Measurements from ENCODE around the gene PGBD1. TPM values are rescaled to one million over a fixed set of nuclear protein-coding genes. Genes with fewer than 3 reads are reported as not detected.

Gene PGBD1
- total RNA-seq, 1 donor from 2014 or later, result 14.4 TPM

GRCh38 chr6:28330041-28330440 lies 48.7 kb downstream of the PGBD1 start:
- H3K27me3 Mint-ChIP-seq (ENCODE audit: low read depth), result no peaks in the 10 kb centered on the region
- H3K36me3 Mint-ChIP-seq (ENCODE audit: low read depth), result peaks cover 42% of the 10 kb centered on the region
- H3K9me3 Mint-ChIP-seq, result peaks cover 36% of the 10 kb centered on the region
- H3K4me3 Mint-ChIP-seq, result no peak overlapping the region
- no peak overlapping the region for H3K27ac Mint-ChIP-seq (ENCODE audit: unreplicated experiment)
- TF ChIP-seq, protein P1, sequence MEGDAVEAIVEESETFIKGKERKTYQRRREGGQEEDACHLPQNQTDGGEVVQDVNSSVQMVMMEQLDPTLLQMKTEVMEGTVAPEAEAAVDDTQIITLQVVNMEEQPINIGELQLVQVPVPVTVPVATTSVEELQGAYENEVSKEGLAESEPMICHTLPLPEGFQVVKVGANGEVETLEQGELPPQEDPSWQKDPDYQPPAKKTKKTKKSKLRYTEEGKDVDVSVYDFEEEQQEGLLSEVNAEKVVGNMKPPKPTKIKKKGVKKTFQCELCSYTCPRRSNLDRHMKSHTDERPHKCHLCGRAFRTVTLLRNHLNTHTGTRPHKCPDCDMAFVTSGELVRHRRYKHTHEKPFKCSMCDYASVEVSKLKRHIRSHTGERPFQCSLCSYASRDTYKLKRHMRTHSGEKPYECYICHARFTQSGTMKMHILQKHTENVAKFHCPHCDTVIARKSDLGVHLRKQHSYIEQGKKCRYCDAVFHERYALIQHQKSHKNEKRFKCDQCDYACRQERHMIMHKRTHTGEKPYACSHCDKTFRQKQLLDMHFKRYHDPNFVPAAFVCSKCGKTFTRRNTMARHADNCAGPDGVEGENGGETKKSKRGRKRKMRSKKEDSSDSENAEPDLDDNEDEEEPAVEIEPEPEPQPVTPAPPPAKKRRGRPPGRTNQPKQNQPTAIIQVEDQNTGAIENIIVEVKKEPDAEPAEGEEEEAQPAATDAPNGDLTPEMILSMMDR (conservative IDR thresholded peaks at IDR 0.05), result no peak
- no peaks in the 10 kb centered on the region for H3K4me1 Mint-ChIP-seq
- no peak for DNase-seq (ENCODE audit: low read depth, low spot score)

DNA sequence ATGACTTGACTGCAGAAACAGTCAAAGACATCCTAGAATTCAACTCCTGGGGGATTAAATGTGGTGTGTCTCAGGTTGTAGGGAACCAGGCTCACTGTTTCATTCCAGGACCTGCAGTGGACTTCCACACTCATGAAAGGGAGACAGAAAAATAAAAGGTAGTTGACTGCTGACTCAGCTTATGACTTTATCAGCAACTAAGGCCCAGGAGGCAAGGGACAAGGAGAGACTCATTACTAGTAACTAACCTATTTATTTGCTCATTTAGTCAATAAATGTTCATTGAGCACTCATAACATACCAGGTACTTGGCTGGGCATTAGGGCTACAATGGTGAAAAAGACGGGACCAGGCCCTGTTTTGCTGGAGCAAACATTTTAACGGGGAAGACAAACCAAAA lies 51.7 kb downstream of the PGBD1 start:
- TF ChIP-seq, protein P1 (conservative IDR thresholded peaks at IDR 0.05), result no peak
- H3K4me3 Mint-ChIP-seq, result peak overlapping the region; percentile 11
- H3K27ac Mint-ChIP-seq (ENCODE audit: unreplicated experiment), result no peak overlapping the region
- DNase-seq (ENCODE audit: low read depth, low spot score), result no peak
- peaks cover 21% of the 10 kb centered on the region for H3K9me3 Mint-ChIP-seq
- no peaks in the 10 kb centered on the region for H3K27me3 Mint-ChIP-seq (ENCODE audit: low read depth)
- H3K4me1 Mint-ChIP-seq, result no peaks in the 10 kb centered on the region
- peaks cover 20% of the 10 kb centered on the region for H3K36me3 Mint-ChIP-seq (ENCODE audit: low read depth)

DNA sequence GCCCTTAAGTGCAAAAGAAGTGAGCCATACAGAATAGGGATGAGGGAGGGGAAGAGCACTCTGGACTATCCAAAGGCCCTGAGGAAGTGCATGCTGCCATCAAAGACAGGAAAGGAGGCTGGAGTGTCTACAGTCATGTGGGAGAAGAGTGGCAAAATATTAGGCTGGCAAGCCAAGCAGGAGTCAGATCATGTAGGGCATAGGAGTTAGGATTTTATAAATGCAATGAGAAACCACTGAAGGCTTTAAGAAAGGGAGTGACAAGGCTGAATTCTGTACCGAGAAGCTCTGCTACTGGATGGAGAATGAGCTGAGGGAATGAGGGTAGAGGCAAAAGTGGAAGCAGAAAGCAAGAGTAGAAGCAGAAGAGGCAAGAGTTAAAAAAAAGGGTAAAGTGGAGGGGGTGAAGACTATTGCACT lies 52.2 kb downstream of the PGBD1 start:
- Mint-ChIP-seq H3K4me3 (peak overlapping the region; percentile 48), H3K4me1 (no peaks in the 10 kb centered on the region), H3K9me3 (peaks cover 21% of the 10 kb centered on the region), H3K27me3 (ENCODE audit: low read depth) (no peaks in the 10 kb centered on the region), H3K36me3 (ENCODE audit: low read depth) (peaks cover 20% of the 10 kb centered on the region), H3K27ac (ENCODE audit: unreplicated experiment) (no peak overlapping the region)
- TF ChIP-seq, protein P1 (conservative IDR thresholded peaks at IDR 0.05), result no peak
- no peak for DNase-seq (ENCODE audit: low read depth, low spot score)

DNA sequence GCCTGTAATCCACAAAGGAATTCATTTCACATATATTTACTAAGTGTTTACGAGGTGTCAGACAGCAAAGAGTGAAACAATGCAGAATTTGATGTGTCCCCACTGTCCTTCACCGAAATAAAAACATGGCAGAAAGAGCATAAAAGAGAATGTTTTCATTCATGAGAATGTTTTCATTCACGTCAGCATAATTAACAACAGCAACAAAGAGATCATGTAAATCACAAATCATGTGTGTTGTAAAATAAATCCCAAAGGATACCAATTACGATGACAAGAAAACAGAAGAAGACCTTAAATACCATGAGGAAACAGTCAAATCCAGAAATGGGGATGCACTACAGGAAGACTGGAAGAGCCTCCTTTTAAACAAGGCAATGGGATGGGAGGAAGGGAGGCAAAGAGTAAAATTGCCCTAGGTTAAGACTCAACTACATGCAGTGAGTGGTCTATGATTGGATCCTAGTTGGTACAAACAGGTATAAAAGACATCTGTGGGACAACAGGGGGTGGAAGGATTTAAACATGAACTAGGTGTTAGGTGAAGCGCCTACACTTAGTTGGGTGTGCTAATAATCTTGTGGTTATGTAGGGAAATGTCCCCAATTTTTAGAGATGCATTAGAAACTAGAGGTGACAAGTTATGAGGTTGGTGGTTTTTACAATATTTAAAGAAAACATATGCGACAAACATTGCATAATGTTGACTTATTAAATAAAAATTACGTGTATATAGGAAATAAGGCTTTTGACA lies 53.1 kb downstream of the PGBD1 start:
- no peak for DNase-seq (ENCODE audit: low read depth, low spot score)
- TF ChIP-seq, protein P1 (conservative IDR thresholded peaks at IDR 0.05), result no peak
- peaks cover 14% of the 10 kb centered on the region for H3K36me3 Mint-ChIP-seq (ENCODE audit: low read depth)
- peaks cover 15% of the 10 kb centered on the region for H3K9me3 Mint-ChIP-seq
- H3K27me3 Mint-ChIP-seq (ENCODE audit: low read depth), result no peaks in the 10 kb centered on the region
- no peaks in the 10 kb centered on the region for H3K4me1 Mint-ChIP-seq
- H3K27ac Mint-ChIP-seq (ENCODE audit: unreplicated experiment), result peak overlapping the region; percentile 91
- peak overlapping the region; percentile 48 for H3K4me3 Mint-ChIP-seq

- peaks cover 14% of the 10 kb centered on the region for H3K36me3 Mint-ChIP-seq (ENCODE audit: low read depth)
- no peaks in the 10 kb centered on the region for H3K4me1 Mint-ChIP-seq
- H3K27ac Mint-ChIP-seq (ENCODE audit: unreplicated experiment), result no peak overlapping the region
- no peaks in the 10 kb centered on the region for H3K27me3 Mint-ChIP-seq (ENCODE audit: low read depth)
- H3K4me3 Mint-ChIP-seq, result no peak overlapping the region
- TF ChIP-seq, protein P1 (conservative IDR thresholded peaks at IDR 0.05), result no peak
- H3K9me3 Mint-ChIP-seq, result peaks cover 13% of the 10 kb centered on the region
- DNase-seq (ENCODE audit: low read depth, low spot score), result no peak
Observed at GRCh38 chr6:28335040-28335563, 53.7 kb downstream of the PGBD1 start.

Data from neural crest cell (in vitro differentiated cells).